IMR-90 (cell line): ENCODE measurements around the gene COPZ1. TPM values are rescaled to one million over a fixed set of nuclear protein-coding genes. Genes with fewer than 3 reads are reported as not detected.

Experiments
- ATAC-seq: fragments of 200-7000 bp; cut with Tn5 transposase; 2 replicates; pipeline ENCODE4 v1.9.1; 2020; ENCODE audit warnings: low read depth, mild to moderate bottlenecking, moderate library complexity
- BruUV-seq: library from RNA; stranded (reverse); fragments of 400-500 nt; replicated peaks from 2 replicates; lab custom pipeline; 2021; lab: Mats Ljungman, UMichigan
- CTCF ChIA-PET: fragments of 300-600 bp; formaldehyde crosslinking; extraction: SDS; loops from one replicate; lab custom pipeline; 2021; ENCODE audit warnings: antibody characterized with exemption; lab: Yijun Ruan, JAX
- POLR2A ChIA-PET: fragments of 300-600 bp; sonication (Branson Sonifier 250); formaldehyde crosslinking; loops from one replicate; lab custom pipeline; 2022; ENCODE audit warnings: antibody characterized with exemption; ENCODE audit not compliant: unreplicated experiment; lab: Charles Lee
- DNase-seq: peaks from one replicate; pipeline ENCODE4 v3.0.0; 2013
- H2AFZ ChIP-seq: replicated peaks from 2 replicates; pipeline ENCODE3; 2013; ENCODE audit warnings: low read length, mild to moderate bottlenecking; ENCODE audit not compliant: poor library complexity
- H2AK5ac ChIP-seq: 2 replicates; pipeline ENCODE4 v1.6.1; 2013; ENCODE audit warnings: low read depth, low read length, inconsistent platforms
- H2AK9ac ChIP-seq: replicated peaks from 2 replicates; pipeline ENCODE3; 2013; ENCODE audit warnings: mild to moderate bottlenecking, low read depth, low read length, moderate library complexity; ENCODE audit not compliant: poor library complexity
- H2BK120ac ChIP-seq: 2 replicates; pipeline ENCODE4 v1.6.1; 2013; ENCODE audit warnings: low read depth, low read length, inconsistent platforms
- H2BK15ac ChIP-seq: 3 replicates; pipeline ENCODE4 v1.6.1; 2013; ENCODE audit warnings: low read depth, low read length, inconsistent platforms
- H2BK20ac ChIP-seq: 2 replicates; pipeline ENCODE4 v1.6.1; 2013; ENCODE audit warnings: low read depth, mild to moderate bottlenecking, inconsistent platforms, low read length, moderate library complexity
- H2BK5ac ChIP-seq: 2 replicates; pipeline ENCODE4 v1.6.1; 2013; ENCODE audit warnings: mild to moderate bottlenecking, low read depth, low read length, inconsistent platforms; ENCODE audit not compliant: poor library complexity, severe bottlenecking
- H3K14ac ChIP-seq: replicated peaks from 2 replicates; pipeline ENCODE4 v1.6.1; 2013; ENCODE audit warnings: low read depth, low read length, inconsistent platforms
- H3K18ac ChIP-seq: 2 replicates; pipeline ENCODE4 v1.6.1; 2013; ENCODE audit warnings: low read depth, low read length, control low read depth
- H3K23ac ChIP-seq: 2 replicates; pipeline ENCODE4 v1.6.1; 2013; ENCODE audit warnings: low read depth, low read length, inconsistent platforms
- H3K27ac ChIP-seq: 2 replicates; pipeline ENCODE4 v1.5.1; 2013; ENCODE audit warnings: mild to moderate bottlenecking, control low read depth, low read length; ENCODE audit not compliant: insufficient read depth
- H3K27me3 ChIP-seq: 2 replicates; pipeline ENCODE4 v1.6.1; 2013; ENCODE audit warnings: low read length; ENCODE audit not compliant: control insufficient read depth, insufficient read depth
- H3K36me3 ChIP-seq: 2 replicates; pipeline ENCODE4 v1.6.1; 2013; ENCODE audit warnings: low read length, mixed read lengths; ENCODE audit not compliant: control insufficient read depth, insufficient read depth
- H3K4ac ChIP-seq: 2 replicates; pipeline ENCODE4 v1.6.1; 2013; ENCODE audit warnings: low read depth, low read length, inconsistent platforms
- H3K4me1 ChIP-seq: 2 replicates; pipeline ENCODE4 v1.6.1; 2013; ENCODE audit warnings: low read length, mixed read lengths; ENCODE audit not compliant: control insufficient read depth, insufficient read depth
- H3K4me2 ChIP-seq: 2 replicates; pipeline ENCODE4 v1.6.1; 2013; ENCODE audit warnings: low read depth, mild to moderate bottlenecking, control low read depth, low read length, moderate library complexity
- H3K4me3 ChIP-seq: 2 replicates; pipeline ENCODE4 v1.5.1; 2013; ENCODE audit warnings: low read depth, mild to moderate bottlenecking, control low read depth, low read length, moderate library complexity; ENCODE audit not compliant: insufficient read depth
- H3K56ac ChIP-seq: 2 replicates; pipeline ENCODE4 v1.6.1; 2013; ENCODE audit warnings: low read length, inconsistent platforms; ENCODE audit not compliant: insufficient read depth; ENCODE audit errors: extremely low read depth
- H3K79me1 ChIP-seq, 2 experiments: 2 replicates each; pipeline ENCODE4 v1.6.1; 2013; ENCODE audit warnings: low read length in 2 of 2, inconsistent platforms in 1 of 2, low read depth in 1 of 2
- H3K9ac ChIP-seq: 2 replicates; pipeline ENCODE4 v1.6.1; 2013; ENCODE audit warnings: low read depth, low read length, control low read depth
- H3K9me1 ChIP-seq: 2 replicates; pipeline ENCODE4 v1.6.1; 2013; ENCODE audit warnings: low read length, inconsistent platforms; ENCODE audit not compliant: insufficient read depth
- H3K9me3 ChIP-seq: 2 replicates; pipeline ENCODE4 v1.6.1; 2013; ENCODE audit warnings: low read length; ENCODE audit not compliant: control insufficient read depth, insufficient read depth
- H4K20me1 ChIP-seq: 2 replicates; pipeline ENCODE4 v1.6.1; 2013; ENCODE audit warnings: low read length, inconsistent platforms; ENCODE audit not compliant: insufficient read depth
- H4K5ac ChIP-seq: 2 replicates; pipeline ENCODE4 v1.6.1; 2013; ENCODE audit warnings: mild to moderate bottlenecking, low read depth, low read length, control low read depth
- H4K8ac ChIP-seq, 2 experiments: 2 replicates each; pipeline ENCODE4 v1.6.1; 2013; ENCODE audit warnings: low read depth in 2 of 2, low read length in 2 of 2, control low read depth in 1 of 2, inconsistent platforms in 1 of 2
- H4K91ac ChIP-seq: 2 replicates; pipeline ENCODE4 v1.6.1; 2013; ENCODE audit warnings: low read depth, low read length, inconsistent platforms; ENCODE audit not compliant: insufficient read depth
- BHLHE40 ChIP-seq: fragments of 150-350 bp; IDR thresholded peaks from 2 replicates; pipeline ENCODE4 v1.6.1; 2016; ENCODE audit warnings: mild to moderate bottlenecking, low read depth, low read length
- MAFK ChIP-seq: IDR thresholded peaks from 2 replicates; pipeline ENCODE4 v1.6.1; 2012; ENCODE audit warnings: low read depth, low read length, improper control_type of control experiment
- MAZ ChIP-seq: IDR thresholded peaks from 2 replicates; pipeline ENCODE4 v1.6.1; 2012; ENCODE audit warnings: low read depth, mild to moderate bottlenecking, low read length, improper control_type of control experiment, moderate library complexity, borderline replicate concordance
- USF2 ChIP-seq: fragments of 150-350 bp; IDR thresholded peaks from 2 replicates; pipeline ENCODE4 v1.6.1; 2017; ENCODE audit warnings: mild to moderate bottlenecking, antibody characterized with exemption, low read length, low read depth
- WGBS, 2 experiments: methylation state at CpG; one replicate each; pipeline versions ENCODE4 v1.1.5 to v1.1.7; 2013; ENCODE audit warnings: missing lambda C conversion rate in 2 of 2; ENCODE audit not compliant: insufficient read length in 1 of 2; ENCODE audit errors: extremely low coverage in 2 of 2; 5-methylcytosine and 5-hydroxymethylcytosine counted together
- dilution Hi-C: fragments of 300-500 bp; cut with HindIII; formaldehyde crosslinking; loops from one replicate; pipeline ENCODE4 v1.14.3; 2018; ENCODE audit warnings: low sequenced_read_pairs; ENCODE audit not compliant: unreplicated experiment
- in situ Hi-C: fragments of 300-500 bp; cut with MboI; formaldehyde crosslinking; loops from 3 replicates; pipeline ENCODE4 v1.14.3; 2019; ENCODE audit warnings: low sequenced_read_pairs, inconsistent platforms, mixed read lengths
- intact Hi-C: fragments of 100-400 bp; cut with micrococcal nuclease; formaldehyde crosslinking; loops from 2 replicates; pipeline ENCODE4 v1.10.0; 2022
- polyA plus RNA-seq, 3 experiments: library from polyadenylated mRNA; depleted of rRNA; stranded (reverse); fragments of >200 nt; gene quantifications; 2 replicates each; pipeline ENCODE4 v1.2.3, GENCODE V29; 2012; ENCODE audit warnings: low replicate concordance in 1 of 3
- total RNA-seq: library from RNA; depleted of rRNA; stranded (reverse); fragments of >200 nt; gene quantifications from 2 replicates; pipeline ENCODE4 v1.2.3, GENCODE V29; 2012

Gene COPZ1
- total and polyA plus RNA-seq, 2 of the 4 experiments (the other 2 are of a cell fraction) = 187 to 382 TPM

- in situ Hi-C loops = no loop called here
- H3K56ac ChIP-seq = no peak overlapping the region
- intact Hi-C loops = loop anchor here (5.0 kb wide), 1 partner anchor 35 kb away; no protein-coding TSS in a partner anchor
- H4K20me1 ChIP-seq = peaks cover 68% of the 10 kb centered on the region
- no peak overlapping the region for H3K18ac ChIP-seq
- H2BK120ac ChIP-seq = no peak overlapping the region
- no peaks in the 10 kb centered on the region for H3K27me3 ChIP-seq
- TF ChIP-seq BHLHE40 = no peak
- no peak for TF ChIP-seq MAZ
- no peak for TF ChIP-seq USF2
- no peak for TF ChIP-seq MAFK
- H2AK5ac ChIP-seq = no peak overlapping the region
- WGBS, 2 experiments = 82% methylated on average over 2 of the region's 8 CpGs; no CpG with 5 or more reads in 1 of the 2 experiments
- H2AK9ac ChIP-seq = no peak overlapping the region
- H3K4me1 ChIP-seq = no peaks in the 10 kb centered on the region
- POLR2A ChIA-PET = interaction anchor here (0.8 to 0.9 kb wide), 2 partner anchors 38 to 72 kb away, joined by 4 to 5 read pairs; partner anchors contain the start of gene COPZ1
- H4K5ac ChIP-seq = no peak overlapping the region
- H3K9me3 ChIP-seq = no peaks in the 10 kb centered on the region
- no peak overlapping the region for H3K9ac ChIP-seq
- no peak overlapping the region for H2AFZ ChIP-seq
- no peaks in the 10 kb centered on the region for H3K9me1 ChIP-seq
- H4K8ac ChIP-seq = no peak overlapping the region; a peak in 1 of 4 replicates
- H3K4me3 ChIP-seq = no peak overlapping the region
- no peak overlapping the region for H2BK15ac ChIP-seq
- no peak overlapping the region for H2BK5ac ChIP-seq
- H3K14ac ChIP-seq = no peak overlapping the region
- peaks cover 36% of the 10 kb centered on the region for H3K36me3 ChIP-seq
- H3K23ac ChIP-seq = no peak overlapping the region
- no peak overlapping the region for H2BK20ac ChIP-seq
- CTCF ChIA-PET = no interaction called here
- H3K79me1 ChIP-seq = peaks cover 12 to 26% of the 10 kb centered on the region in 2 experiments
- H3K4me2 ChIP-seq = no peak overlapping the region
- no peak overlapping the region for H3K27ac ChIP-seq
- no peak overlapping the region for H3K4ac ChIP-seq
- no TSS peak for BruUV-seq
- dilution Hi-C loops = no loop called here
- DNase-seq (no peak), ATAC-seq (no peak)
- H4K91ac ChIP-seq = no peak overlapping the region
These were observed 37.4 kb upstream of the COPZ1 start for GRCh38 chr12:54287261-54288157.
